Epithelial cell of proximal tubule (primary cell): ENCODE data around the gene MUC3A. TPM values are rescaled to one million over a fixed set of nuclear protein-coding genes. Genes with fewer than 3 reads are reported as not detected.
A peak's percentile ranks its signal among the peaks of the same experiment; 100 is the strongest.

Source experiments
- DNase-seq: peaks from one replicate; pipeline ENCODE4 v3.0.0-alpha.2; 2011; ENCODE audit warnings: low read depth
- H3K4me3 ChIP-seq: 2 replicates; pipeline ENCODE4 v1.5.1; 2011; ENCODE audit warnings: low read depth, mild to moderate bottlenecking, low read length
- CTCF ChIP-seq: conservative IDR thresholded peaks from 2 replicates; pipeline ENCODE4 v1.5.1; 2012; ENCODE audit warnings: low read depth, mild to moderate bottlenecking, low read length
- total RNA-seq: library from RNA; depleted of rRNA; stranded (reverse); fragments of >200 nt; gene quantifications from 2 replicates; pipeline ENCODE4 v1.2.3, GENCODE V29; 2015

MUC3A gene
- total RNA-seq, 1 donor from 2014 or later: not detected

- DNase-seq: no peak
- H3K4me3 ChIP-seq: peak overlapping the region; percentile 59
- peak; percentile 86 for TF ChIP-seq CTCF
Measured at GRCh38 chr7:100965723-100966541, 16.6 kb downstream of the MUC3A start.

GRCh38 chr7:100966542-100967291, 17.4 kb downstream of the MUC3A start:
- TF ChIP-seq CTCF: no peak
- peak overlapping the region; percentile 59 for H3K4me3 ChIP-seq
- no peak for DNase-seq

- no peak overlapping the region for H3K4me3 ChIP-seq
- no peak for DNase-seq
- TF ChIP-seq CTCF: no peak
Measured at GRCh38 chr7:100967292-100967863, 18.0 kb downstream of the MUC3A start.

GRCh38 chr7:100968031-100968430, 18.7 kb downstream of the MUC3A start:
- no peak for TF ChIP-seq CTCF
- no peak for DNase-seq
- H3K4me3 ChIP-seq: no peak overlapping the region

GRCh38 chr7:100968650-100969049, 19.3 kb downstream of the MUC3A start:
- TF ChIP-seq CTCF: no peak

GRCh38 chr7:100969066-100969615, 19.8 kb downstream of the MUC3A start, which contains the start of gene MUC12:
TSS of gene MUC12 (plus strand) at chr7:100969565. CDS start at chr7:100969623, 58 bp downstream.
- no peak for DNase-seq

More at GRCh38 chr7:100968650-100969049, 19.3 kb downstream of the MUC3A start:
- DNase-seq: no peak
- H3K4me3 ChIP-seq: no peak overlapping the region

More at GRCh38 chr7:100969066-100969615, 19.8 kb downstream of the MUC3A start, which contains the start of gene MUC12:
- TF ChIP-seq CTCF: no peak
- no peak within 1 kb of the TSS for H3K4me3 ChIP-seq
